Ovary (tissue), 9 donors: ENCODE measurements around the gene STX8. TPM values are rescaled to one million over a fixed set of nuclear protein-coding genes. Genes with fewer than 3 reads are reported as not detected.

Experiments used
- DNase-seq, 5 donors: peaks; one replicate each; pipeline ENCODE4 v3.0.0-alpha.2; 2019 to 2020
- H3K27ac ChIP-seq, 2 donors: fragments of 200-600 bp; one replicate each; pipeline versions ENCODE4 v1.5.1 to v1.8.0; 2019 to 2022
- H3K27me3 ChIP-seq: fragments of 200-600 bp; one replicate; pipeline ENCODE4 v1.8.0; 2022
- H3K36me3 ChIP-seq: fragments of 200-600 bp; sonication (generic); one replicate; pipeline ENCODE4 v1.5.1; 2019
- H3K4me1 ChIP-seq: one replicate; pipeline ENCODE4 v1.8.1; 2013; ENCODE audit warnings: mild to moderate bottlenecking, moderate library complexity; ENCODE audit not compliant: insufficient read depth
- H3K4me3 ChIP-seq: fragments of 200-600 bp; sonication (generic); one replicate; pipeline ENCODE4 v1.5.1; 2017
- H3K9me3 ChIP-seq, 2 donors: fragments of 200-600 bp in 1 of 2; sonication (generic) in 1 of 2; one replicate each; pipeline versions ENCODE4 v1.5.1 to v1.8.1; 2013 to 2019; ENCODE audit warnings: mild to moderate bottlenecking in 1 of 2, moderate library complexity in 1 of 2
- EP300 ChIP-seq: sonication (generic); formaldehyde crosslinking; IDR thresholded peaks from one replicate; pipeline ENCODE4 v1.6.1; 2017; ENCODE audit warnings: antibody characterized with exemption
- POLR2A ChIP-seq: fragments of 450-650 bp; IDR thresholded peaks from one replicate; pipeline ENCODE4 v1.6.1; 2017; ENCODE audit warnings: antibody characterized with exemption, mild to moderate bottlenecking, moderate library complexity
- WGBS, 3 donors: extraction: QIAGEN DNeasy Blood & Tissue Kit in 1 of 3; methylation state at CpG; one replicate each; pipeline versions ENCODE4 v1.1.5 to v1.1.7; 2013 to 2017; 5-methylcytosine and 5-hydroxymethylcytosine counted together
- intact Hi-C, 4 donors: fragments of 100-400 bp; cut with DNase I; formaldehyde crosslinking; loops; one replicate each; pipeline versions ENCODE4 v1.11.0 to v1.15.1; 2022 to 2023
- polyA plus RNA-seq, 2 donors: library from polyadenylated mRNA; stranded (reverse); fragments of 200-250 nt in 1 of 2; fragments of 350-450 nt in 1 of 2; fragmentation: Illumina TruSeq in 1 of 2; extraction: RNeasy Lipid Tissue Mini Kit (QIAGEN cat#74804) in 1 of 2; gene quantifications; one replicate each; pipeline ENCODE4 v1.2.3, GENCODE V29; 2013 to 2014
- total RNA-seq, 7 donors: library from RNA; depleted of rRNA in 2 of 7; stranded (reverse); fragments of >200 nt in 2 of 7; fragmentation: NEBNext Ultra II Directional in 3 of 7; extraction: Animal tissue kit (Norgen Biotek cat#: 25700) in 3 of 7; gene quantifications; one replicate each; pipeline versions ENCODE4 v1.1.0 to v1.2.4, GENCODE V29; 2016 to 2023
- TF ChIP-seq, protein P1 (sequence below), 3 donors: fragments of 450-650 bp in 2 of 3; fragments of 200-600 bp in 1 of 3; IDR thresholded peaks; one replicate each; pipeline versions ENCODE4 v1.5.1 to v1.8.0; 2016 to 2022; ENCODE audit warnings: antibody characterized with exemption in 3 of 3, mild to moderate bottlenecking in 1 of 3
- donor health status: DM: no; HTN: no; CAD: no; lungs with moderate emphysema.
- donor health status: DM: no; HTN: no; CAD: no.
- donor health status: Bipolar disorder and iron deficiency.
- donor health status: DM: yes; HTN: yes; CAD: no.
- donor health status: DM: no; HTN: no; CAD: no.
- donor health status: DM: yes; HTN: yes; CAD: no.

The STX8 gene
- total and polyA plus RNA-seq, 9 donors = 37.6 to 112 (median 53.8) TPM

DNA sequence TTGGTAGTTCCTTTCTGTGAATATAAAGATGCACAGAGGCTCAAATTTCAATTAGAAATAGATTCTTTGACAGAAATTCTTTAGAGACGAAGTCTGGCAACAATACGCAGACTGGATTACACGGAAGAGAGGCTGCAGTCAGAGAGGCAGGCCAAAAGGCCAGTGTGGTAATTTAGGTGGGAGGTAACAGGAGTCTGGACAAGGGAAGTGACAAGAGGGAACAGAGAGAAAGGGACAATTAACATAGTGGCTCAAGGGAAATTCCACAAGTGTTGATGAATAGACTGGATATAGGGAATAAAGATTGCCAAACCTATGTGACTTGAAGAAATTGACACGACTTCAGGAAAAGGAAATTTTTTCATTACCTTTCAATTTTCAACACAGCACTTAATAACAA is 54.6 kb downstream of the STX8 start:
- H3K27ac ChIP-seq = no peak overlapping the region
- H3K27me3 ChIP-seq = no peaks in the 10 kb centered on the region
- no peaks in the 10 kb centered on the region for H3K4me1 ChIP-seq
- WGBS, 3 donors = 54 to 69% (median 57%) methylated on average over 4 of the region's 4 CpGs
- intact Hi-C loops = loop anchor here in 3 of 4 donors (10.0 kb wide), 1 partner anchor 526 kb away; no protein-coding TSS in a partner anchor
- H3K36me3 ChIP-seq = no peaks in the 10 kb centered on the region
- TF ChIP-seq POLR2A (no peak), EP300 (no peak)
- TF ChIP-seq, protein P1, sequence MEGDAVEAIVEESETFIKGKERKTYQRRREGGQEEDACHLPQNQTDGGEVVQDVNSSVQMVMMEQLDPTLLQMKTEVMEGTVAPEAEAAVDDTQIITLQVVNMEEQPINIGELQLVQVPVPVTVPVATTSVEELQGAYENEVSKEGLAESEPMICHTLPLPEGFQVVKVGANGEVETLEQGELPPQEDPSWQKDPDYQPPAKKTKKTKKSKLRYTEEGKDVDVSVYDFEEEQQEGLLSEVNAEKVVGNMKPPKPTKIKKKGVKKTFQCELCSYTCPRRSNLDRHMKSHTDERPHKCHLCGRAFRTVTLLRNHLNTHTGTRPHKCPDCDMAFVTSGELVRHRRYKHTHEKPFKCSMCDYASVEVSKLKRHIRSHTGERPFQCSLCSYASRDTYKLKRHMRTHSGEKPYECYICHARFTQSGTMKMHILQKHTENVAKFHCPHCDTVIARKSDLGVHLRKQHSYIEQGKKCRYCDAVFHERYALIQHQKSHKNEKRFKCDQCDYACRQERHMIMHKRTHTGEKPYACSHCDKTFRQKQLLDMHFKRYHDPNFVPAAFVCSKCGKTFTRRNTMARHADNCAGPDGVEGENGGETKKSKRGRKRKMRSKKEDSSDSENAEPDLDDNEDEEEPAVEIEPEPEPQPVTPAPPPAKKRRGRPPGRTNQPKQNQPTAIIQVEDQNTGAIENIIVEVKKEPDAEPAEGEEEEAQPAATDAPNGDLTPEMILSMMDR (IDR thresholded peaks at IDR 0.05) = no peak
- H3K9me3 ChIP-seq = no peaks in the 10 kb centered on the region
- DNase-seq = no peak
- no peak overlapping the region for H3K4me3 ChIP-seq

DNA sequence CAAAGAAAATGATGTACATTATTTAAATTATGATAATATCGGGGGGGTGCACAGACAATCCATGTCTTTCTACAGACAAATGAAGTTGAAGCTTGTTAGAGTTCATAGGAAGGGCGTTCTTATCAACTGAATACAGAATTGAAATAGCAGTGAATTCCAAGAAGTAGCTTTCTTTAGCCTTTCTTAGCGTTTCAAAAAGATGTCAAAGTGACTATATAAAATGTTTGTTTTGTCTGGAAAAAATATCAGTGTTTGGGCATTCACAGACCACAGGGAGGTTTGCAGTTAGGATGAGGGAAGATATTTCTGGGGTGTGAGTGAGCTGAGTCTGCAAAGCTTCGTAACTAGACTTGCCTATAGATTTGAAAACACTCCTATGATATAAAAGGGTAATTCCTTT is 55.0 kb downstream of the STX8 start:
- intact Hi-C loops = loop anchor here in 3 of 4 donors (10.0 kb wide), 1 partner anchor 526 kb away; no protein-coding TSS in a partner anchor
- no peaks in the 10 kb centered on the region for H3K9me3 ChIP-seq
- H3K27ac ChIP-seq = no peak overlapping the region
- no peaks in the 10 kb centered on the region for H3K4me1 ChIP-seq
- no peak for TF ChIP-seq EP300
- TF ChIP-seq POLR2A = no peak
- TF ChIP-seq, protein P1 (IDR thresholded peaks at IDR 0.05) = no peak
- no peak for DNase-seq
- 18 to 42% (median 23%) methylated on average over 4 of the region's 4 CpGs for WGBS, 3 donors
- H3K36me3 ChIP-seq = no peaks in the 10 kb centered on the region
- H3K27me3 ChIP-seq = no peaks in the 10 kb centered on the region
- H3K4me3 ChIP-seq = no peak overlapping the region

DNA sequence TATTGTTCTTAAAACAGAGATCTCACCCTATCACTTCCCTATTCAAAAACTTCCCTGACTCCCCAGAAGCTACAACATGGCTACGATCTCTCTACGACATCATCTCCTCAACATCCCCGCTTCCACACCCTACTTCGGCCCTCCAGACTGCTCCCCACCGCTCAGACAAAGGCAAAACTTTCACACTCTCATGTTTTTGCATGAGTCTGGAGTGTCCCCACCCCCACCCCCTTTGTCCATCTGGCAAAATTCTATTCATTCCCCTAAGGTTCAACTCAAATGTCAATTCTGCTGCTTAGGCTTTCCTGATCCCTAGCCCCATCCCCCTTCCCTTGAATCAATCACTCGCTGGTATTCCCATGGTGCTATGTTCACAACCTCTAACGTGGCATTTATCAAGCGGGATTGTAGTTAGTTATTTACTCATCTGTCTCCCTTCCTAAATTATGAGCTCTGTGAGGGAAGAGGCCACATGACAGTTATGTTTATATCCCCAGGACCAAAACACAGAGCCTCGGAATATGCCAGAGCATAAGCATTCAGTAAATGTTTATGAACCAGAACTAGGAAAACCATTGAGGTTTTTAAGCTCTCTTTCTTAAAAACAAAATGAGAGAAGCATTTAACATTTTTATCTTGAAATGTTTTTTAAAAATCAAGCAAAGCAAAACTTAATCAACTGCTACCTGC is 55.9 kb downstream of the STX8 start:
- Histone ChIP-seq H3K27me3 (no peaks in the 10 kb centered on the region), H3K4me1 (no peaks in the 10 kb centered on the region), H3K36me3 (no peaks in the 10 kb centered on the region), H3K9me3 (no peaks in the 10 kb centered on the region), H3K27ac (no peak overlapping the region), H3K4me3 (no peak overlapping the region)
- TF ChIP-seq POLR2A (no peak), EP300 (no peak)
- TF ChIP-seq, protein P1 (IDR thresholded peaks at IDR 0.05) = no peak
- no peak for DNase-seq
- 31 to 56% (median 39%) methylated on average over 8 to 9 of the region's 9 CpGs for WGBS, 3 donors
- intact Hi-C loops = loop anchor here in 3 of 4 donors (10.0 kb wide), 1 partner anchor 525 kb away; no protein-coding TSS in a partner anchor

DNA sequence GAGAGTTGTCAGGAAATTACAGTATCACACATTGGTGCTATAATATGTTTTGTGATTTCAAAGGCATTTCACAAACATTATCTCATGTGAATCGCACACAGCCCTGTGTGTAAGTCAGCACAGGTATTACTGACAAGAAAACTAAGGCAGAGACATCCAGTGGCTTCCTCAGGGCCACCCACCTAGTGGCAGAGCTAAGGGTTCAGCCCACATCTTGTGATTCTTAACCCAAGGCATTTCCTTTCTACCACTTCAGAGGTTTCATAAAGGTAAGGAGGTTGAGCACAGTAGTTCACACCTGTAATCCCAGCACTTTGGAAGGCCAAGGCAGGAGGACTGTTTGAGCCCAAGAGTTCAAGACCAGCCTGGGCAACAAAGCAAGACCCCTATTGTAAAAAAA is 58.2 kb downstream of the STX8 start:
- no peak overlapping the region for H3K4me3 ChIP-seq
- H3K36me3 ChIP-seq = no peaks in the 10 kb centered on the region
- no peaks in the 10 kb centered on the region for H3K27me3 ChIP-seq
- no peak overlapping the region for H3K27ac ChIP-seq
- DNase-seq = no peak
- no peaks in the 10 kb centered on the region for H3K4me1 ChIP-seq
- intact Hi-C loops = no loop called here
- H3K9me3 ChIP-seq = no peaks in the 10 kb centered on the region
- TF ChIP-seq, protein P1 (IDR thresholded peaks at IDR 0.05) = no peak
- 80 to 90% (median 89%) methylated on average over 1 of the region's 1 CpG for WGBS, 3 donors
